GM12865 (cell line): ENCODE results near the gene SLC4A7.
"Not testable (repeated sequence)": the region's sequence is repeated elsewhere in the genome, so short reads cannot be mapped to it uniquely, and the experiment has no call there.

Source experiments
- DNase-seq: peaks from one replicate; pipeline ENCODE4 v3.0.0; 2010; ENCODE audit warnings: low read depth
- H3K4me3 ChIP-seq: 2 replicates; pipeline ENCODE4 v1.5.1; 2011; ENCODE audit warnings: mild to moderate bottlenecking, low read depth, low read length, control low read depth
- TF ChIP-seq, protein P1 (sequence below): IDR thresholded peaks from 2 replicates; pipeline ENCODE4 v1.5.1; 2011; ENCODE audit warnings: low read length, control low read depth, low read depth, inconsistent platforms; ENCODE audit not compliant: insufficient read depth; ENCODE audit errors: missing control alignments

The SLC4A7 gene

GRCh38 chr3:27422617-27423016 lies 61.6 kb downstream of the SLC4A7 start:
- H3K4me3 ChIP-seq = no peak overlapping the region
- no peak for DNase-seq
- TF ChIP-seq, protein P1, sequence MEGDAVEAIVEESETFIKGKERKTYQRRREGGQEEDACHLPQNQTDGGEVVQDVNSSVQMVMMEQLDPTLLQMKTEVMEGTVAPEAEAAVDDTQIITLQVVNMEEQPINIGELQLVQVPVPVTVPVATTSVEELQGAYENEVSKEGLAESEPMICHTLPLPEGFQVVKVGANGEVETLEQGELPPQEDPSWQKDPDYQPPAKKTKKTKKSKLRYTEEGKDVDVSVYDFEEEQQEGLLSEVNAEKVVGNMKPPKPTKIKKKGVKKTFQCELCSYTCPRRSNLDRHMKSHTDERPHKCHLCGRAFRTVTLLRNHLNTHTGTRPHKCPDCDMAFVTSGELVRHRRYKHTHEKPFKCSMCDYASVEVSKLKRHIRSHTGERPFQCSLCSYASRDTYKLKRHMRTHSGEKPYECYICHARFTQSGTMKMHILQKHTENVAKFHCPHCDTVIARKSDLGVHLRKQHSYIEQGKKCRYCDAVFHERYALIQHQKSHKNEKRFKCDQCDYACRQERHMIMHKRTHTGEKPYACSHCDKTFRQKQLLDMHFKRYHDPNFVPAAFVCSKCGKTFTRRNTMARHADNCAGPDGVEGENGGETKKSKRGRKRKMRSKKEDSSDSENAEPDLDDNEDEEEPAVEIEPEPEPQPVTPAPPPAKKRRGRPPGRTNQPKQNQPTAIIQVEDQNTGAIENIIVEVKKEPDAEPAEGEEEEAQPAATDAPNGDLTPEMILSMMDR = no peak

DNA sequence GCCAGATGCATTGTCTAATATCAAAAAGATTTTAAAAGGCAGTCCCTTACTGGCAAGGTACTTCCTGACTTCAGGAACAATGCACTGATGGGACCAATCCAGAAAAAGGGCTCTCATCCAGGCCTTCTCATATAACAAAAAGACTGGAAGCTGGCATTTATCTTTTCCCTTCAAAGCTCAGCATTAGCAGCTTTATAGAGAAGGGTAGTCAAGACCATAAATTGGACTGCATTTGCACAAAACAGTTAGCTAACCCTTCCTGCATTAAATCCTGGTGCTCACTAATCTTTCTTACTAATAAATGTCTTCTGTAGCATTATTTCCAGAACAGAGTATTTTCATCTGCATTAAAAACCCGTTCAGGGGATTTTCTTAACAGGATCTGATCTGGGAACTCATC lies 69.0 kb downstream of the SLC4A7 start:
- TF ChIP-seq, protein P1 = no peak

GRCh38 chr3:27392950-27393679 lies 91.1 kb downstream of the SLC4A7 start:
- DNase-seq = peak; percentile 37
- H3K4me3 ChIP-seq = no peak overlapping the region
- TF ChIP-seq, protein P1 = no peak

More for the DNA sequence above, 69.0 kb downstream of the SLC4A7 start:
- H3K4me3 ChIP-seq = no peak overlapping the region
- DNase-seq = no peak

GRCh38 chr3:27392414-27392813 lies 91.8 kb downstream of the SLC4A7 start:
- not testable (repeated sequence) for H3K4me3 ChIP-seq, DNase-seq

- H3K4me3 ChIP-seq = no peak overlapping the region
- TF ChIP-seq, protein P1 = no peak
- DNase-seq = no peak
Observed at GRCh38 chr3:27391796-27392195, 92.4 kb downstream of the SLC4A7 start.

GRCh38 chr3:27387625-27388024 lies 96.6 kb downstream of the SLC4A7 start:
- H3K4me3 ChIP-seq = no peak overlapping the region
- no peak for DNase-seq
- TF ChIP-seq, protein P1 = no peak

- TF ChIP-seq, protein P1 = no peak
- no peak for DNase-seq
- H3K4me3 ChIP-seq = no peak overlapping the region
Observed at GRCh38 chr3:27385504-27385903, 98.7 kb downstream of the SLC4A7 start.
